ENCODE data around the gene UFSP1. TPM values are rescaled to one million over a fixed set of nuclear protein-coding genes. Genes with fewer than 3 reads are reported as not detected.

The UFSP1 gene
- total and polyA plus RNA-seq, 2 of the 13 experiments (the other 11 are each of a cell fraction or from before 2014, with no cell fraction given), result 0.65 to 3.3 TPM

DNA sequence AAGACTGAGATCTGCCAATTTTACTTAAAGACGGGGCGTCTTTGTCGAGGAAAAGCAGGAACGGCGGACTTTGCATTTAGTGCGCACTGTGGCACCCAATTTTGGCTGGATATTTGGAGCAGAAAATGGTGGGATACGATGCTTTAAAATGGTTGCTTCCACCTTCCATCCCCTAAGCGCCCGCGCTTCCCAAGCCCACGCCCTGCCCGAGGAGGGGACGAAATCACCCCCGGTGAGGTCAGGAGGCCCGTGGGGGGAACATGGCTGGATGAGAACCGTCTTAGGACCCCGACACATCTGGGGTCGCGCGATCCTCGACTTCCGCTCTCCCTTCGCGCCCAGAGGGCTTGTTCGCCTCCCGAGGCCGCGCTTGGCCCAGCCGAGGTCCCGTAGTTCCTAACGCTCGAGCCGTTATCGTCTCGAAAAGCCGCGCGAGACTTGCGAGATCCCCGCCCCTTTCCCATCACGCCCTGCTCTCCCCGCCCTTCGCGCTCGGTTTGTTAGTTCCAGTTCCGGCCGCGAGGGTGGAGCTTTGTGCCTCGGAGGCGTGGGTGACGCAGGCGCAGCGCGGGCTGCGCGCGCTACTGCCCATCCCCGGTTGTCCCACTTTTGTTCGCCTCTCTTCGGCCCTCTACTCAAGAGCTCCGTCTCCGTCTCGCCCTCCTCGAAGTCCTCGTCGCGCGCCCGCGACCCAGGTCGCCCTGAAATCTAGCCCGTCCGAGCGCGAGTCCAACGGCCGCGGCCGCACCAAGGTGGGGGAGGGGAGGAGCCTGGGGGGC is 14.7 kb downstream of the UFSP1 start, which contains the start of gene SRRT (continued):
- TF ChIP-seq, protein P1, sequence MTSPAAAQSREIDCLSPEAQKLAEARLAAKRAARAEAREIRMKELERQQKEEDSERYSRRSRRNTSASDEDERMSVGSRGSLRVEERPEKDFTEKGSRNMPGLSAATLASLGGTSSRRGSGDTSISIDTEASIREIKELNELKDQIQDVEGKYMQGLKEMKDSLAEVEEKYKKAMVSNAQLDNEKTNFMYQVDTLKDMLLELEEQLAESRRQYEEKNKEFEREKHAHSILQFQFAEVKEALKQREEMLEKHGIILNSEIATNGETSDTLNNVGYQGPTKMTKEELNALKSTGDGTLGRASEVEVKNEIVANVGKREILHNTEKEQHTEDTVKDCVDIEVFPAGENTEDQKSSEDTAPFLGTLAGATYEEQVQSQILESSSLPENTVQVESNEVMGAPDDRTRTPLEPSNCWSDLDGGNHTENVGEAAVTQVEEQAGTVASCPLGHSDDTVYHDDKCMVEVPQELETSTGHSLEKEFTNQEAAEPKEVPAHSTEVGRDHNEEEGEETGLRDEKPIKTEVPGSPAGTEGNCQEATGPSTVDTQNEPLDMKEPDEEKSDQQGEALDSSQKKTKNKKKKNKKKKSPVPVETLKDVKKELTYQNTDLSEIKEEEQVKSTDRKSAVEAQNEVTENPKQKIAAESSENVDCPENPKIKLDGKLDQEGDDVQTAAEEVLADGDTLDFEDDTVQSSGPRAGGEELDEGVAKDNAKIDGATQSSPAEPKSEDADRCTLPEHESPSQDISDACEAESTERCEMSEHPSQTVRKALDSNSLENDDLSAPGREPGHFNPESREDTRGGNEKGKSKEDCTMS (CRISPR knock-in tag; conservative IDR thresholded peaks at IDR 0.05), result no peak
- TF ChIP-seq ZBTB7B (CRISPR knock-in tag; IDR thresholded peaks at IDR 0.05) (peak; percentile 98), ZNF614 (CRISPR knock-in tag; IDR thresholded peaks at IDR 0.05; ENCODE audit: borderline replicate concordance) (no peak), FOXK2 (IDR thresholded peaks at IDR 0.05) (no peak), SRF (IDR thresholded peaks at IDR 0.05; ENCODE audit: low read depth, low read length) (peak; percentile 25; the same call in 1 of the 2 replicates), FOXP1 (IDR thresholded peaks at IDR 0.05) (no peak), FOXP1 (CRISPR knock-in tag; IDR thresholded peaks at IDR 0.05) (no peak; the same call in 1 of the 2 replicates), POLR2A (IDR thresholded peaks at IDR 0.05; ENCODE audit: insufficient read depth in 1 of 2, low read depth in 2 of 2, low read length in 2 of 2) (peak; percentile 91 to 98), ZNF781 (CRISPR knock-in tag; IDR thresholded peaks at IDR 0.05; ENCODE audit: borderline replicate concordance, not compliant biosample characterization) (peak; percentile 52), REST (IDR thresholded peaks at IDR 0.05; ENCODE audit: borderline replicate concordance in 1 of 2, low read depth in 1 of 2, low read length in 2 of 2) (peak in 1 of 2 experiments; percentile 61; a peak in 2 of 4 replicates), ZNF18 (CRISPR knock-in tag; IDR thresholded peaks at IDR 0.05; ENCODE audit: insufficient replicate concordance) (peak; percentile 72), HDAC6 (IDR thresholded peaks at IDR 0.05; ENCODE audit: low read depth, low read length) (no peak), ZNF234 (CRISPR knock-in tag; conservative IDR thresholded peaks at IDR 0.05) (peak; percentile 65; the same call in 1 of the 2 replicates), NFRKB (IDR thresholded peaks at IDR 0.05) (no peak), TEAD3 (CRISPR knock-in tag; optimal IDR thresholded peaks at IDR 0.05; ENCODE audit: borderline replicate concordance) (peak; percentile 75), ASH2L (IDR thresholded peaks at IDR 0.05; ENCODE audit: insufficient read length, low read depth, low read length) (peak; percentile 93), ZNF740 (CRISPR knock-in tag; IDR thresholded peaks at IDR 0.05) (0 out of 2 replicates have a peak, but pooled peaks have one; percentile 12)
- TF ChIP-seq, protein P2, sequence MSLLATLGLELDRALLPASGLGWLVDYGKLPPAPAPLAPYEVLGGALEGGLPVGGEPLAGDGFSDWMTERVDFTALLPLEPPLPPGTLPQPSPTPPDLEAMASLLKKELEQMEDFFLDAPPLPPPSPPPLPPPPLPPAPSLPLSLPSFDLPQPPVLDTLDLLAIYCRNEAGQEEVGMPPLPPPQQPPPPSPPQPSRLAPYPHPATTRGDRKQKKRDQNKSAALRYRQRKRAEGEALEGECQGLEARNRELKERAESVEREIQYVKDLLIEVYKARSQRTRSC (CRISPR knock-in tag; IDR thresholded peaks at IDR 0.05; ENCODE audit: low read depth), result no peak
- TF ChIP-seq, protein P3, sequence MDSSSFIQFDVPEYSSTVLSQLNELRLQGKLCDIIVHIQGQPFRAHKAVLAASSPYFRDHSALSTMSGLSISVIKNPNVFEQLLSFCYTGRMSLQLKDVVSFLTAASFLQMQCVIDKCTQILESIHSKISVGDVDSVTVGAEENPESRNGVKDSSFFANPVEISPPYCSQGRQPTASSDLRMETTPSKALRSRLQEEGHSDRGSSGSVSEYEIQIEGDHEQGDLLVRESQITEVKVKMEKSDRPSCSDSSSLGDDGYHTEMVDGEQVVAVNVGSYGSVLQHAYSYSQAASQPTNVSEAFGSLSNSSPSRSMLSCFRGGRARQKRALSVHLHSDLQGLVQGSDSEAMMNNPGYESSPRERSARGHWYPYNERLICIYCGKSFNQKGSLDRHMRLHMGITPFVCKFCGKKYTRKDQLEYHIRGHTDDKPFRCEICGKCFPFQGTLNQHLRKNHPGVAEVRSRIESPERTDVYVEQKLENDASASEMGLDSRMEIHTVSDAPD (CRISPR knock-in tag; IDR thresholded peaks at IDR 0.05), result peak; percentile 19; the same call in 1 of the 2 replicates

Data from HepG2 (cell line).